Measurements from ENCODE around the gene CXorf65.

Gene CXorf65

DNA sequence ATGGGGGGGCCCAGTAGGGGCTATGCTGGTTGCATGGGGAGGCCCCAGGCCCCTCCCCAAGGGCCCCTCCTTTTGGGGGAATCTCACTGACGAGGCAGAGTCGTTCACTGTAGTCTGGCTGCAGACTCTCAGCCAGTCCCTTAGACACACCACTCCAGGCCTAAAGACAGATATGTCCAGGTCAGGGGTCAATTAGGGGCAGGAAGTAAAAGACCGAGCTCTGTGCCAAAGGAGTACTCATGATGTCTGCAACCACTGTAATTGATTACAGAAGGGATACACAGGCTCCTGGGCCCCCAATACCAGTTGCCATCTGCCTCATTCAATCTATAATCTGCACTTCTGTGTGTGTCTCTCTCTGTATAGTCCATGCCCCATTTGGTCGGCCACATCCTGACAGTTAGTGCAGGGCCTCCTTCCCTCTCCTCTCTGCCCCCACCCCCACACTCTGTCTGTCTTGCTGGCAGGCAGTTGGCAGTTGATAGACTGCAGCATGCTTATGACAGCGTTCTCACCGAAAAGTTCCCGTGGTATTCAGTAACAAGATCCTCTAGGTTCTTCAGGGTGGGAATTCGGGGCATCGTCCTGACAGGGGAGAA, 1.3 kb upstream of the CXorf65 start:
- H3K4me3 ChIP-seq (replicated peaks in 1 of 2; ENCODE audit: low read depth in 2 of 2, low read length in 2 of 2), result no peak overlapping the region
- no peak for DNase-seq (ENCODE audit: low read depth in 2 of 2)
- TF ChIP-seq, protein P1, sequence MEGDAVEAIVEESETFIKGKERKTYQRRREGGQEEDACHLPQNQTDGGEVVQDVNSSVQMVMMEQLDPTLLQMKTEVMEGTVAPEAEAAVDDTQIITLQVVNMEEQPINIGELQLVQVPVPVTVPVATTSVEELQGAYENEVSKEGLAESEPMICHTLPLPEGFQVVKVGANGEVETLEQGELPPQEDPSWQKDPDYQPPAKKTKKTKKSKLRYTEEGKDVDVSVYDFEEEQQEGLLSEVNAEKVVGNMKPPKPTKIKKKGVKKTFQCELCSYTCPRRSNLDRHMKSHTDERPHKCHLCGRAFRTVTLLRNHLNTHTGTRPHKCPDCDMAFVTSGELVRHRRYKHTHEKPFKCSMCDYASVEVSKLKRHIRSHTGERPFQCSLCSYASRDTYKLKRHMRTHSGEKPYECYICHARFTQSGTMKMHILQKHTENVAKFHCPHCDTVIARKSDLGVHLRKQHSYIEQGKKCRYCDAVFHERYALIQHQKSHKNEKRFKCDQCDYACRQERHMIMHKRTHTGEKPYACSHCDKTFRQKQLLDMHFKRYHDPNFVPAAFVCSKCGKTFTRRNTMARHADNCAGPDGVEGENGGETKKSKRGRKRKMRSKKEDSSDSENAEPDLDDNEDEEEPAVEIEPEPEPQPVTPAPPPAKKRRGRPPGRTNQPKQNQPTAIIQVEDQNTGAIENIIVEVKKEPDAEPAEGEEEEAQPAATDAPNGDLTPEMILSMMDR (IDR thresholded peaks at IDR 0.05; ENCODE audit: low read depth, low read length), result no peak

DNA sequence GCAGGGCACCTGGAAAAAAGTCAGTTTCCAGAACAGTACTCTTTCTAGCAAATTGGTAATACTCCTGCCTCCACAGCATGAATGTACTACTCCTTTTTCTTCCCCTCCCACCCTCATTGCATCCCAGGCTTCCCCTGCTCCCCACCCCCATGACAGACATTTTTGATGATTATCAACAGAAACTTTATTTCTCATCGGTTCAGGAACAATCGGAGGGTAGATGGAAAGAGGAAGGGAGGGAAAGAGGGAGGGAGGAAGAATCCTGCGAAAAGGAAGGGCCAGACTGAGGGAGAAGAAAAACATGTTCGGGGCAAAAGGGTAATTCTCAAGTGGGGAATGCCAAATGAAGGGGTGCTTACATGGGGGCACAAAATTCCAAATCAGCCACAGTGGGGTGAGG, 705 bp upstream of the CXorf65 start:
- no peak overlapping the region for H3K4me3 ChIP-seq (replicated peaks in 1 of 2; ENCODE audit: low read depth in 2 of 2, low read length in 2 of 2)
- DNase-seq (ENCODE audit: low read depth in 2 of 2), result no peak
- TF ChIP-seq, protein P1 (IDR thresholded peaks at IDR 0.05; ENCODE audit: low read depth, low read length), result no peak

DNA sequence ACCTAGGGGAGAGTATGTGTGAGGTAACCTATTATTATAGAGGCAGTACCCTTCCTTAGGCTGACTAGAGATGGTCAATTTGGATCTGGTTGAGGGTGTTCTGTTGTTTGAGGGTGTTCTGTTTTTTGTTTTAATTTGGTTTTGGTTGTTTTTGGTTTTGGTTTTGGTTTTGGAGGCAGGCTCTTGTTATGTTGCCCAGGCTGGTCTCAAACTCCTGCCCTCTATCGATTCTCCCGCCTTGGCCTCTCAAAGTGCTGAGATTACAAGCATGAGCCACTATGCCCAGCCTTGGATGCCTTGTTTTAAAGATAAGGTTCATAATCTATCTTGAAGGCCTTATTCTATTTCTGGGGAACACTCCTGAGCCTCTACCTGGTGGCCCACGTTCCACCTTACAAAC, 912 bp downstream of the CXorf65 start:
- TF ChIP-seq, protein P1 (IDR thresholded peaks at IDR 0.05; ENCODE audit: low read depth, low read length), result no peak
- no peak for DNase-seq (ENCODE audit: low read depth in 2 of 2)
- H3K4me3 ChIP-seq (replicated peaks in 1 of 2; ENCODE audit: low read depth in 2 of 2, low read length in 2 of 2), result no peak overlapping the region

DNA sequence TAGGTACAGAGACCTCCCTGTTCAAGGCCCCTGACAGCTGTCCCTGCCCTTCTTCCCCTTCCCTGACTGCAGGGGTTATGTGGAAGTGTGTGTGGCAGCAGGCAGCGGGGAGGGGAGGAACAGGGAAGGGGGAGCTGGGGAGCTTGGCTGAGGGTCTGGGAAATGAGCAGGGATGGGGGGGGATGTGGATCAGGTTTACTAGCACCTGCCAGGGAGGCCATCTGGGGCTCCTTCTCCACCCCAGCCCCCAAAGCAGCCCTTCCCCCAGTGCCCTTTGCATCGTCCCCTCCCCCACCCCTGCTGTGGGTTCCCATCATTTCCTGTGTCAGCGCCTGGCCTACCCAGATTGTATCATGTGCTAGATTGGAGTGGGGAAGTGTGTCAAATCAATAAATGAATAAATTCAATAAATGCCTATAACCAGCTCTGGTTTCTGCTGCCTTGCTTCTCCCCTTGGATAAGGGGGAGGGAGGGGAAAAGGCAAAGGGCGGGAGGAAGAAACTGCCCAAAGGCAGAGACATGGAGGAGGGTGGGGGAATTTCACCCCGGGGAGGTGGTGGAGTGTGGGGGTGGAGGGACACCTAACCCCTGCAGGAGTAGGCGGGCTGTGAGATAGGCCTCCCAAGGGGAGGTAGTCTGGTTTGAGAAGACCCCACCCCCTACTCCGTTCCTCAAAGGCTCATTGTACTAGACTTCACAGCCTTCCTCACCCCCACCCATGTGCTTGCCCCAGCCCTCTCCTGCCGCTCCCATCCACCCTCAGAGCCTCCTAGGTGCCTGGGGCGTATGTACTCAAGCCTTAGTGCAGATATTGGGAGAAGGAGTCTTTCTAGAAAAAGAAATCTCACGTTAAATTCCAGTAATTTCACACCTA, 3.2 kb downstream of the CXorf65 start:
- TF ChIP-seq, protein P1 (IDR thresholded peaks at IDR 0.05; ENCODE audit: low read depth, low read length), result no peak
- H3K4me3 ChIP-seq (replicated peaks in 1 of 2; ENCODE audit: low read depth in 2 of 2, low read length in 2 of 2), result no peak overlapping the region
- no peak for DNase-seq (ENCODE audit: low read depth in 2 of 2)

DNA sequence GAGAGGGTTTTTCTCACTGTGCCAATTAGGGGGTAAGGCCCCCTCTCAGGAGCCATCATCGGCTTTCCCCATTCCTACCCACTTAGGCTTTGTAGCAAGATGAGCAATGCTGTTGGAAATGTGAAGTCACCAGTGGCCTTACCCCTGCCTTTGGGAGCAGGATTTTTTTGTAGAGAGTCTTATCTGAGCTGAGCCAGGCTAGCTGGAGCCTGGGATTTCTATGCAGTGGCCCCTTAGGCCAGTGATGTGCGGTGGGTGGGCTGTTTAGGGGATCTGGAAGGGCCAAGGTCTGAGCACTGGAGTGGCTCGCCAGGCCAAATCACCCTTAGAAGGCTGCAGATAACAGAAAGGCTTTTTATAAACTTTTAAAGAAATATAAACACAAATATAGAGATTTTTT, 4.2 kb downstream of the CXorf65 start:
- DNase-seq (ENCODE audit: low read depth in 2 of 2), result no peak
- TF ChIP-seq, protein P1 (IDR thresholded peaks at IDR 0.05; ENCODE audit: low read depth, low read length), result no peak
- H3K4me3 ChIP-seq (replicated peaks in 1 of 2; ENCODE audit: low read depth in 2 of 2, low read length in 2 of 2), result no peak overlapping the region

DNA sequence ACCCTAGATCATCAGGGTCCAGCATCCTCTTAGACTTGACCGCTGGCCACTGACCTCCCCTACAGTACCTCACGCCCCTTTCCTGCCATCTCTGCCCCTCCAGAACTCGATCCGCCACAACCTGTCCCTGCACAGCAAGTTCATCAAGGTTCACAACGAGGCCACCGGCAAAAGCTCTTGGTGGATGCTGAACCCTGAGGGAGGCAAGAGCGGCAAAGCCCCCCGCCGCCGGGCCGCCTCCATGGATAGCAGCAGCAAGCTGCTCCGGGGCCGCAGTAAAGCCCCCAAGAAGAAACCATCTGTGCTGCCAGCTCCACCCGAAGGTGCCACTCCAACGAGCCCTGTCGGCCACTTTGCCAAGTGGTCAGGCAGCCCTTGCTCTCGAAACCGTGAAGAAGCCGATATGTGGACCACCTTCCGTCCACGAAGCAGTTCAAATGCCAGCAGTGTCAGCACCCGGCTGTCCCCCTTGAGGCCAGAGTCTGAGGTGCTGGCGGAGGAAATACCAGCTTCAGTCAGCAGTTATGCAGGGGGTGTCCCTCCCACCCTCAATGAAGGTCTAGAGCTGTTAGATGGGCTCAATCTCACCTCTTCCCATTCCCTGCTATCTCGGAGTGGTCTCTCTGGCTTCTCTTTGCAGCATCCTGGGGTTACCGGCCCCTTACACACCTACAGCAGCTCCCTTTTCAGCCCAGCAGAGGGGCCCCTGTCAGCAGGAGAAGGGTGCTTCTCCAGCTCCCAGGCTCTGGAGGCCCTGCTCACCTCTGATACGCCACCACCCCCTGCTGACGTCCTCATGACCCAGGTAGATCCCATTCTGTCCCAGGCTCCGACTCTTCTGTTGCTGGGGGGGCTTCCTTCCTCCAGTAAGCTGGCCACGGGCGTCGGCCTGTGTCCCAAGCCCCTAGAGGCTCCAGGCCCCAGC, 5.7 kb downstream of the CXorf65 start:
- DNase-seq (ENCODE audit: low read depth in 2 of 2), result no peak
- no peak overlapping the region for H3K4me3 ChIP-seq (replicated peaks in 1 of 2; ENCODE audit: low read depth in 2 of 2, low read length in 2 of 2)
- TF ChIP-seq, protein P1 (IDR thresholded peaks at IDR 0.05; ENCODE audit: low read depth, low read length), result no peak
